HepG2 (cell line): Measurements from ENCODE around the gene HCRT. TPM values are rescaled to one million over a fixed set of nuclear protein-coding genes. Genes with fewer than 3 reads are reported as not detected.
A peak's percentile ranks its signal among the peaks of the same experiment; 100 is the strongest.

ENCODE experiments used
- AHDC1 ChIP-seq: sonication (generic); formaldehyde crosslinking; IDR thresholded peaks from 2 replicates; pipeline ENCODE4 v1.5.1; 2020; ENCODE audit warnings: mild to moderate bottlenecking, missing genetic modification reagents, borderline replicate concordance
- AKAP8 ChIP-seq: sonication (generic); formaldehyde crosslinking; IDR thresholded peaks from 2 replicates; pipeline ENCODE4 v1.5.1; 2020; ENCODE audit warnings: mild to moderate bottlenecking, missing genetic modification reagents
- BCLAF1 ChIP-seq: fragments of 450-650 bp; IDR thresholded peaks from 2 replicates; pipeline ENCODE4 v1.6.1; 2017; ENCODE audit warnings: mild to moderate bottlenecking
- CHD2 ChIP-seq: IDR thresholded peaks from 2 replicates; pipeline ENCODE4 v1.6.1; 2011; ENCODE audit warnings: low read depth, low read length, improper control_type of control experiment
- HHEX ChIP-seq: IDR thresholded peaks from 2 replicates; pipeline ENCODE4 v1.6.1; 2016; ENCODE audit warnings: control low read depth
- MXD3 ChIP-seq: IDR thresholded peaks from 2 replicates; pipeline ENCODE4 v1.6.1; 2016; ENCODE audit warnings: mild to moderate bottlenecking, missing biosample characterization, missing genetic modification reagents
- NFYC ChIP-seq: IDR thresholded peaks from 2 replicates; pipeline ENCODE4 v1.6.1; 2016; ENCODE audit warnings: missing genetic modification reagents, missing compliant biosample characterization
- SIX4 ChIP-seq: sonication (generic); formaldehyde crosslinking; IDR thresholded peaks from 2 replicates; pipeline ENCODE4 v1.4.0; 2020; ENCODE audit warnings: missing genetic modification reagents
- USF2 ChIP-seq, 2 experiments: sonication (generic) in 1 of 2; formaldehyde crosslinking in 1 of 2; IDR thresholded peaks; 2 replicates each; pipeline versions ENCODE4 v1.5.1 to v1.6.1; 2011 to 2020; ENCODE audit warnings: borderline replicate concordance in 1 of 2, low read depth in 1 of 2, low read length in 1 of 2, mild to moderate bottlenecking in 1 of 2, missing genetic modification reagents in 1 of 2, moderate library complexity in 1 of 2
- ZNF282 ChIP-seq: fragments of 450-650 bp; IDR thresholded peaks from 2 replicates; pipeline ENCODE4 v1.6.1; 2018; ENCODE audit not compliant: partially characterized antibody
- ZNF317 ChIP-seq: sonication (generic); formaldehyde crosslinking; IDR thresholded peaks from 2 replicates; pipeline ENCODE4 v1.5.0; 2020; ENCODE audit warnings: mild to moderate bottlenecking, missing genetic modification reagents
- ZNF569 ChIP-seq: sonication (generic); formaldehyde crosslinking; IDR thresholded peaks from 2 replicates; pipeline ENCODE4 v1.5.0; 2020; ENCODE audit warnings: mild to moderate bottlenecking, missing genetic modification reagents, moderate library complexity, borderline replicate concordance
- ZSCAN5A ChIP-seq: sonication (generic); formaldehyde crosslinking; IDR thresholded peaks from 2 replicates; pipeline ENCODE4 v1.8.0; 2022; ENCODE audit warnings: mild to moderate bottlenecking, missing genetic modification reagents, borderline replicate concordance
- polyA plus RNA-seq, 8 experiments: library from polyadenylated mRNA; depleted of rRNA in 3 of 8; stranded (reverse) in 7 of 8; unstranded in 1 of 8; fragments of >200 nt; fragmentation: Illumina TruSeq in 4 of 8; extraction: Trizol in 4 of 8; gene quantifications; 2 replicates each; pipeline versions ENCODE4 v1.2.1 to v1.2.3, GENCODE V29; 2011 to 2016; ENCODE audit warnings: low read depth in 4 of 8, missing spikeins in 1 of 8, mixed read lengths in 1 of 8; ENCODE audit not compliant: insufficient read depth in 1 of 8
- total RNA-seq, 5 experiments: library from RNA; depleted of rRNA; stranded (reverse); fragments of >200 nt; fragmentation: Illumina TruSeq; extraction: Trizol; gene quantifications; 2 replicates each; pipeline ENCODE4 v1.2.3, GENCODE V29; 2016; ENCODE audit warnings: low read depth in 1 of 5

The HCRT gene
- total and polyA plus RNA-seq, 2 of the 13 experiments (the other 11 are each of a cell fraction or from before 2014, with no cell fraction given), result not detected

- TF ChIP-seq AKAP8 (CRISPR knock-in tag) (no peak), MXD3 (CRISPR knock-in tag) (peak; percentile 83; the same call in 1 of the 2 replicates), HHEX (CRISPR knock-in tag) (no peak), BCLAF1 (no peak), ZNF569 (CRISPR knock-in tag) (peak; percentile 86; the same call in 1 of the 2 replicates), NFYC (CRISPR knock-in tag) (peak; percentile 24; the same call in 1 of the 2 replicates), SIX4 (CRISPR knock-in tag) (0 out of 2 replicates have a peak, but pooled peaks have one; percentile 11), ZNF317 (CRISPR knock-in tag) (peak; percentile 55; the same call in 1 of the 2 replicates), ZNF282 (no peak), CHD2 (no peak), USF2 (IDR thresholded peaks at IDR 0.05; ENCODE audit: low read depth, low read length) (peak; percentile 38; the same call in 1 of the 2 replicates), USF2 (CRISPR knock-in tag; IDR thresholded peaks at IDR 0.05; ENCODE audit: borderline replicate concordance) (peak; percentile 66; the same call in 1 of the 2 replicates), AHDC1 (CRISPR knock-in tag) (no peak), ZSCAN5A (CRISPR knock-in tag) (no peak)
Measured at GRCh38 chr17:42193969-42194899, 9.0 kb upstream of the HCRT start, which contains the start of gene GHDC (continued).
